ENCODE data around the gene NAA80.

The NAA80 gene, protein sequence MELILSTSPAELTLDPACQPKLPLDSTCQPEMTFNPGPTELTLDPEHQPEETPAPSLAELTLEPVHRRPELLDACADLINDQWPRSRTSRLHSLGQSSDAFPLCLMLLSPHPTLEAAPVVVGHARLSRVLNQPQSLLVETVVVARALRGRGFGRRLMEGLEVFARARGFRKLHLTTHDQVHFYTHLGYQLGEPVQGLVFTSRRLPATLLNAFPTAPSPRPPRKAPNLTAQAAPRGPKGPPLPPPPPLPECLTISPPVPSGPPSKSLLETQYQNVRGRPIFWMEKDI

GRCh38 chr3:50298836-50299637 is at the start of gene NAA80, which contains the start of gene HYAL3:
NAA80 (minus strand) TSS chr3:50299405; CDS start chr3:50297463, 1,942 bp downstream.
HYAL3 (minus strand) TSS chr3:50299405; CDS start chr3:50295602, 3,803 bp downstream.
- DNase-seq (ENCODE audit: low read depth in 3 of 3, low spot score in 1 of 3): peak; percentile 97 to 99 (median 98)

- peak in 2 of 3 donors; percentile 54 to 55 for DNase-seq (ENCODE audit: low read depth in 3 of 3, low spot score in 1 of 3)
Measured at GRCh38 chr3:50347187-50347813, 48.1 kb upstream of the NAA80 start.

GRCh38 chr3:50345586-50346234 is 46.5 kb upstream of the NAA80 start, which contains the start of gene ZMYND10:
ZMYND10 (minus strand) TSS chr3:50345732; CDS start chr3:50345579, 153 bp downstream.
- peak in 2 of 3 donors; percentile 55 to 62 for DNase-seq (ENCODE audit: low read depth in 3 of 3, low spot score in 1 of 3)

DNA sequence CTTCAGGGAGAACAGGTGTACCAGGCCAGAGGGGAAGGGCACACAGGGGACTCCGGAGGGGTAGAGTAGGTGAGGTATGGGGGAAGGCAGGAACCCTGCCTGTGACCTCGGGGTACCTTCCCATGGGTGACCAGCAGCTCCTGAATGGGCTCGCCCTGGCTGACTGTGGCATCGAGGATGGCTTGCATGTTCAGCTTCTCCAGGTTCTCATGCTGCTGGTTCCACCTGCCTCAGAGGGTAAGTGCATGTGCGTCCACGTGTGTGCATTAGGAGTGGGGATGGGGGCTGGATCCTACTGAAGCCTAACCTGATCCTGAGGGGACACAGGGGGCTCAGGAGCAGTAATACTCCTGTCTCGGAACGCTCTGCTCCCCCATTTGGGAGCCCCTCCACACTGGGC is 45.8 kb upstream of the NAA80 start:
- no peak for DNase-seq (ENCODE audit: low read depth in 3 of 3, low spot score in 1 of 3)

DNA sequence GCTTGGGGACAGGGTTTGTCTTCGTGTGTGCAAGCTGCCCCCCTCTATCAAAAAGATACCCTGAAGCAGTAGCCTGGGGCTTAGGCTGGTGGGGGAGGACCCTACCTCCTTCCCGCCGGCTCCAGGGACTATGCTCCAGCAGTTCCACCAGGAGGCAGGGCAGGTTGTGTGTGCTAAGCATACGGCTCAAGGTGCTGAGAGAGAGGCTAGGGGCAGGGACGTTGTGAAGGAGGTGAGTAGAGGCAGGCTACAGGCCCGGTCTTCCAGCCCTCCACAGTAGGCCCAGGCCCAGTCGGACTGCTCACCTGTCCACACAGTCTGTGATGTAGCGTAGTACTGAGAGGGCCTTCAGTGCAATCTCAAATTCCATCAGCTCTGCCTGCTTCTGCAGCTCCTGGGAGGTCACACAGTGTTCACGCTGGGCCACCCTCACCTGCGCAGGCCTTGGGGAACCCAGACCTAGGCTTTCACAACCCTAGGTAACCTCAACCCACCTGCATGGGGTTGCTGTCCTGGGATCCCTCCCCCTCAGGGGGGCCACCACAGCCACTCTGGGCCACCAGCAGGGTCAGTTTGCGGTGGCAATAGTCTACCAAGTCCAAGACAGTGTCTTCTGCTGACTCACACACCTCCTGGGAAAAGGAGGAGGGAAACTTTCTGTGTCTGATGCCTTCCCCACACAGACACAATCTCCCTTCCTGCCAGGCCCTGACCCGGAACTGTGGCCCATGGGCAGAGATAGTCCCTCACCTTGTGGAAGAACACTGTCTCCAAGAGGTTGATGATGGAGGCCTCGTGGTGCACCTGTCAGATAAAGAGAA is 43.8 kb upstream of the NAA80 start:
- DNase-seq (ENCODE audit: low read depth in 3 of 3, low spot score in 1 of 3): no peak

DNA sequence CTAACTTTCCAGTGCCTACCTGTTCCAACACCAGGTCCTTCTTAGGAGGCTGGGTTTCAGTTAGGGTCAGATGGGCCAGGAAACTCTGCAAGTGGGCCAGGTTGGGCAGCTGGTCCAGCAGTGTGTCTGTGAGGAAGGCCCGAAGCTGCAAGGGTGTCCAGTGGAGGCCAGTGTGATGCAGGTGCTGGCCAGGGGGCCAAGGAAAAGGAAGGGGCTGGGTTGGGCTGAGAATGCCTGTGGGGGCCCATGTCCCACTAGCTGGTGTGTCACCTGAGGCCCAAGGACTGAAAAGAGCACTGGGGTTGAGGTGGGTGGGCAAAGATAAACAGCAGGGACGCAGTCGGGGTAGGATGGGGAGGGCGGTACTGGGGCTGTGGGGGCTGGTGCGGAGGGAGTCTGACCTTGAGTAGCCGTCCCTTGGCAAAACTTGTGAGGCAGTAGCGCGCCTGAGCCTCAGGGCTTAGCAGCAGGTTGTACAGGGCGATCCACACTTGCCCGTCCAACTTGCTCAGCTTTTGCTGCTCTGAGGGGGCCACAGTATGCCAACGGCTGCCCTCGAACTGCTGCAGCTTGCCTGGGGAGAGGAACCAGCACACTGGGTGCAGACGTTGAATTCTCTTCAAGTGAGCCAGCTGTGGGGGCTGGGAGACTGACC is 42.9 kb upstream of the NAA80 start:
- DNase-seq (ENCODE audit: low read depth in 3 of 3, low spot score in 1 of 3): no peak

GRCh38 chr3:50341537-50341936 is 42.3 kb upstream of the NAA80 start:
- DNase-seq (ENCODE audit: low read depth in 3 of 3, low spot score in 1 of 3): no peak

- DNase-seq (ENCODE audit: low read depth in 3 of 3, low spot score in 1 of 3): peak in 1 of 3 donors; percentile 41
Measured at GRCh38 chr3:50340448-50341329, 41.5 kb upstream of the NAA80 start, which contains the start of gene RASSF1. RASSF1 (minus strand) TSS chr3:50340836; CDS start chr3:50340805, 31 bp downstream.

GRCh38 chr3:50340147-50340447 is 40.9 kb upstream of the NAA80 start:
- DNase-seq (ENCODE audit: low read depth in 3 of 3, low spot score in 1 of 3): no peak

DNA sequence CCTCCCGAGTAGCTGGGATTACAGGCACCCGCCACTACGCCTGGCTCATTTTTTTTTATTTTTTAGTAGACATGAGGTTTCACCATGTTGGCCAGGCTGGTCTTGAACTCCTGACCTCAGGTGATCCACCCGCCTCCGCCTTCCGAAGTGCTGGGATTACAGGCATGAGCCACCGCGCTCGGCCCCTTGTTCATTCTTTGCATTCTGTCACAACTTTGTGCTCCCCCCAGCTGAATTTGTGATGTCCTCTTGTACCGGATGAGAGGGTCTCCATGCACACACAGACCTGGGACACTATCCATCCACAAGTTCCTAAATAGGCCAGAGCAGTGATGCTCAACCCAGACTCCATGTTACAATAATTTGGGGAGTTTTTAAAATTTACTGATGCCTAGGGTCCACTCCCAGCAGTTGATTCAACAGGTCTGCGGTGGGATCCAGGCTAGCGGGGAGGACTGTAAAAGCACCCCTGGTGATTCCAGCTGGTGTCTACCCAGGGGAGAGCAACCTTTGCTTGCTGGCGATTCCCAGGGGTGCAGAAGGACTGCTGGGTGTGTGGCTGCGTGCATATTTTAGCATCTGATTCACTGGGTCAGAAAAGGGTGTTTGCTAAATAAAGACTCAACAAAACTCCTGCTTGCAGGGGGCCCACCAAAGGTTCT is 40.4 kb upstream of the NAA80 start:
- DNase-seq (ENCODE audit: low read depth in 3 of 3, low spot score in 1 of 3): no peak

GRCh38 chr3:50338965-50339364 is 39.8 kb upstream of the NAA80 start:
- no peak for DNase-seq (ENCODE audit: low read depth in 3 of 3, low spot score in 1 of 3)

- DNase-seq (ENCODE audit: low read depth in 3 of 3, low spot score in 1 of 3): peak; percentile 80 to 85 (median 83)
Measured at GRCh38 chr3:50337175-50337861, 38.1 kb upstream of the NAA80 start.

DNA sequence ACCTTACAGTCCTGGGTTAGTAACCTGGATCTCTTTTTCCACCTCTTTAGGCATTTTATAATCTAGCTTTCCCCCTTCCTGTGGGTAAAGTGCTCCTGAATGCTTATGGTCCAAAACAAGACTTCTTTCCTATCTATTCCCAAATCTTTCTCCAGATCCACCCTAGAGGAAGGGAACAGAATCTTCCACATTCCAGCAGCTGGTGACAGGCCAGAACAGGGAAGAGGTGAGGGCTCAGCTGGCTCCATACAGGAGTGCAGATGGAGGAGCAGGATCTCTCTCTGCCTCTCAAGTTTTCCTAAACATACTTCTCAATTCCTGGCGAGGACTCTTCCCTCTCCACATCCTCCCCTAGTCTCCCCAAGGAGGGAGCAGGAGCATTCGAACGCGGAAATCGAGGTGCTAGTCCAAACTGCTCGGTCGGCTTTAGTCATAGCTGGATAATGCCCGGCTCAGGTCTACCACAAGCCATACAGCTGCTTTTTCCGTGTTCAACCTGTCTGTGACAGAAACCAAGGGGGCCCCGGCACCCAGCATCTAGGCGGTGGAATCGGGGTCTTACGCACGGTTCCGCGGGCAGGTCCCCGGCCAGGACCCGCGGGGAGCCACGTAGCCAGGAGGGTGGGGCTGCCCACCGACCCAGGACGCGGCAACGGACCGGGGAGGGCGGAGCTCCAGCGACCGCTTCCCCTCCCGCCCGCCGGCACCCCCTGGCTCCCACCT is 37.4 kb upstream of the NAA80 start:
- no peak for DNase-seq (ENCODE audit: low read depth in 3 of 3, low spot score in 1 of 3)

- no peak for DNase-seq (ENCODE audit: low read depth in 3 of 3, low spot score in 1 of 3)
Measured at GRCh38 chr3:50334339-50335075, 35.3 kb upstream of the NAA80 start.

DNA sequence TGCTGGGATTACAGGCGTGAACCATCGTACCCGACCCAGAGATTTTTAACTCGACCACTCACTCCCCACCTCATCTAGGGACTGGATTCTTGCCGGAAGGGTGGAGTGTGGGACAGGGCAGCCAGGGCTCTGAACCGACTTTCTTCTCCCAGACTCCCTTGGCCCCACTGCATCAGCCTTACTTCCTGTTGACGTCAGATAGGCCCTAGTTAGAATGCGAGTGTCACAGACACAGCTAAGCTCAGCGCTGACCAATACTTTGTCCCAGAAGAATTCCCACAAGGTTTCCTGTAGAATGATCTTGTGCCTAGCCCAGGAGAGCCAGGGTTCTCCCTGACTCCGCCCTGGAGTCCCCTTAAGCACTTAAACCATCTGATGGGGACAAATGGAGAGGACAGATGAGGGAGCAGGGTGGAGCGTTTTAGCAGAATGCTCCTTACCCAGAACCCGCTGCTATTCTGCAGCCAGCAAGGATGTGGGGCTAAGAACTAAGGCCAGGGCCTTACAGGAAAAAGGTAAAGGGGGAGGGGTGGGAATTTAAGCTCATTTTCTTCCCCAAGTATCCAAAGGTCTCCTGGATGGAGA is 34.6 kb upstream of the NAA80 start:
- no peak for DNase-seq (ENCODE audit: low read depth in 3 of 3, low spot score in 1 of 3)

- no peak for DNase-seq (ENCODE audit: low read depth in 3 of 3, low spot score in 1 of 3)
Measured at GRCh38 chr3:50331364-50331907, 32.2 kb upstream of the NAA80 start.

Measured in stimulated activated CD4-positive, alpha-beta T cell treated with anti-CD3 and anti-CD28 coated beads, TNF-alpha, amount 100 ng/mL, for 1 hour (primary cell).